HG03520 (cell line): ENCODE data around the gene PBX1.
"Not testable (repeated sequence)": the region's sequence is repeated elsewhere in the genome, so short reads cannot be mapped to it uniquely, and the experiment has no call there.

Experiments used
- ATAC-seq: cut with Tn5 transposase; IDR thresholded peaks from one replicate; pipeline ENCODE4 v1.9.1; 2021; ENCODE audit warnings: mild to moderate bottlenecking, moderate library complexity; ENCODE audit not compliant: unreplicated experiment

Gene PBX1

DNA sequence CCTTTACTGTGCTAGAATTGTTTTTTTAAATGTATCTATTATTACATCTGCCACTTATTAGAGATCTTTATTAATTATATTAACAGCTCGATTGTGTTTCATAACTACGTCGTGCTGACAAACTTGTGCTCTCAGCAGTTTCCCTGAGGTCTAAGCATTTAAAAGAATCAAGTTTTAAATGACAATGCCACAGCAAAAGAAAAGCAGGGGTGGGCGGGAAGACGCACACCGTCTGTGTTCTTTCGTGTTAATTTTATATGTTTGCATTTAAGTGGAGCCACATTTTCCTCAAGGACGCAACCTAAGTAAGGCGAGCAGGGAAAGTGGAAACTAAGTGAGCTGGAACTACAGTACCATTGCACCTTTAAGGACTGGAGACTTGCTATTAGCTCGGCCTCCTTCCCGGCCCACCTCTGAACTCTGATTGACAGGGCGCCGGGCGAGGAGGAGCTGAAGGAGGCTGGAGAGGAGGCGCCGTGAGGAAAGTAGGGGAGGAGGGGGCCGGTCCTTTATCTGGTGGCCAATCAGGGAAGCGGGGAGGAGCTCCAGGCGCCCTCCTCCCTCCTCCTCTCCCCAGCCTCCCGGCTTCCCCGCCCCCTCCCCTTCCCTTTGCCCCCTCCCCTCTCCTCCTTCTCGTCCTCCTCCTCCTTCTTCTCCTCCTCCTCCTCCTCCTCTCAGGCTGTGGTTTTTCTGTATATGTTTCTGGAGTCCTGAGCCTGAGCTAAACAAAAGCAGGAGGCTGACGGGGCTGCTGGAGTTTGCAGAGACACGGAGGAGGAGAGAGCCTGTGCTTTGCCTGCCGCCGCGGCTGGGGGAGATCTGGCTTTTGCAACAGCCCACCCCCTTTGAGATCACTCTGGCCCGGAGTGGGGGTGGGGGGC lies at the start of gene PBX1:
Gene PBX1 (plus strand): TSS at position 724 of the 881 bp plus-strand sequence.
- peak; percentile 100 for ATAC-seq

DNA sequence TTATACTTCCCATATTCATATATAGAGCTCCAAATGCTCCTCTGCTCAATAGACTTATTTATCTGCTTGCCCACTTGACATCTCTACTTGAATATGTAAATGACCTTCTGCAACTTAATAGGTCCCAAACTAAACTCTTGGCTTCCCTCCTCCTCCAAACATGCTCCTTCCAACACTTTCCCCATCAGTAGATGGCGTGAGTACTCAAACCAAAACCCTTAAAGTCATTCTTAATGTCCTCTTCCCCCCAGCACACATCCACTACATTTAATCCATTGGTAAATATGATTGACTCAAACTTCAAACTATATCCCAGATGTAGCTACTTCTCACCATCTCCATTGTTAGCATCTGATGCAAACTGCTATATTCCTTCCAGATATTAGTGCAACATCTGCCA lies 48.5 kb upstream of the PBX1 start:
- no peak for ATAC-seq

DNA sequence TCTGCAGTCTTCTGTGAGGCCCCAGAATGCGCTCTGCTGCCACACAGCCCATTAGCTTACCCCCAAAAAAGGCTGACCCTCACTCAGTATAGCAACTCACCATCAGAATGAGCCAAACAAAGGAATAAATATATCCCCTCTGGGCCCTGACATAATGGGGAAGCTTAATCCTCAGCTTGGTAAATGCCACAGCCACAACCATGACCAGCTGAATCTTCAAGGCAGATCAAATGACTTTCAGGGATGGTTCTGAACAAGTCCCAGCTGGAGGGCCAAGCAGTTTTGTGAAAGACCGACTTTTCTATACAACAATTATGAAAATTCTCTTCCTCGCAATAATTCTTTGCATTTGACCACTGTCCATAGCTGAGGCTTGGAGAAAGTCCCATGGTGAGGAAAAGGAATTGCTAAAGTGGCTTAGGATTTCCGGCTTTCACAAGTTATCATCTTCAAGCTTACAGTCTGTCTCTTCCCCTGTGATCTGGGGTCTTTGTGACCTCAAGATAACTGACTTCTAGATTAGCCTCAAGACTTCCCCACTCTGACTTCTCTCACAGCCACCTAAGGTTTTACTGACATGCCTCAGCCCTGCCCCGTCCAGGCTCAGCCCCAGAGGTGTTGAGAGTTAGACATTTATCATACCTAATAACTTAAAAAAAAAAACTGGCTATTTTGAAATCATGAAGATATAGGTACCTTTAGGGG lies 47.8 kb upstream of the PBX1 start:
- no peak for ATAC-seq

GRCh38 chr1:164515231-164515630 lies 43.8 kb upstream of the PBX1 start:
- no peak for ATAC-seq

DNA sequence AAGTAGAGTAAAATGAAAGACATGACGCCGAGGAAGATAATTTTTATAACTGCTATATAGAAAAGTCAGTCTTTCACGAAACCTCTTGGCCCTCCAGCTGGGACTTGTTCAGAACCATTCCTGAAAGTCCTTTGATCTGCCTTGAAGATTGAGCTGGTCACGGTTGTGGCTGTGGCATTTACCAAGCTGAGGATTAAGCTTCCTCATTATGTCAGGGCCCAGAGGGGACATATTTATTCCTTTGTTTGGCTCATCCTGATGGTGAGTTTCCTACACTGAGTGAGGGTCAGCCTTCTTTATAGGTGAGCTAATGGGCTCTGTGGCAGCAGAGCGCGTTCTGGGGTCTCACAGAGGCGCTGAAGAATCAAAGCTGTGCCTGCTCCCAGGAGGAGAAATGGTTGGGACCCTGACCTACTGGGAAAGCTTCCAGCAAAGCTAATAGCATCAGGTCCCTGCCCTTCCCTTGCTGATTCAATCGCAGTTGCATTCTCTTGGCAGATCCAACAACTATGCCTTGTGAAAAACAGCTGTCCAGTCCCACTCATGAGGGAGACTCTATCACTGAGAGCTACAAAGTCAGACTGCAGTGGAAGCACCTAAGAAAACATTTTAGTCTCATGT lies 43.2 kb upstream of the PBX1 start:
- ATAC-seq: no peak

DNA sequence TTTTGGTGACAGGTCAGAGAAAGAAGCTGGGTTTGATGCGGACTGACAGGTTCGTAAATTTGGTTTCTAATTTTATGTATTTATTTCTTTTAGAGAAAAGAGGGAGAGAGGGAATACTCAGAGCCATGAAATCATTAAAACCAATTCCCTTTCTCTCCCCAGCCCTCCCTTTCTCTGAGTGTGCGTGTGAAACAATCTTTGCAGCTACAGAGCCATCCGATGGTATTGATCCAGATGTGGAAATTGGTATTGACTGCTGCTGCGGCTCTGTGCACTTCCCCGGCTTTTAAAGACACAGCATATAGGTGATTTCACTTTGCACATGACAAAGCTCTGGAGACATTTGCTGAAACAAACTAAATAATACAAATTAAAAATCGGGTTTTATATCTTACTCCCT lies 42.4 kb upstream of the PBX1 start:
- no peak for ATAC-seq

GRCh38 chr1:164518692-164519332 lies 40.2 kb upstream of the PBX1 start:
- ATAC-seq: no peak

- no peak for ATAC-seq
Observed at GRCh38 chr1:164519426-164519825, 39.6 kb upstream of the PBX1 start.

- no peak for ATAC-seq
Observed at GRCh38 chr1:164524810-164525209, 34.2 kb upstream of the PBX1 start.

DNA sequence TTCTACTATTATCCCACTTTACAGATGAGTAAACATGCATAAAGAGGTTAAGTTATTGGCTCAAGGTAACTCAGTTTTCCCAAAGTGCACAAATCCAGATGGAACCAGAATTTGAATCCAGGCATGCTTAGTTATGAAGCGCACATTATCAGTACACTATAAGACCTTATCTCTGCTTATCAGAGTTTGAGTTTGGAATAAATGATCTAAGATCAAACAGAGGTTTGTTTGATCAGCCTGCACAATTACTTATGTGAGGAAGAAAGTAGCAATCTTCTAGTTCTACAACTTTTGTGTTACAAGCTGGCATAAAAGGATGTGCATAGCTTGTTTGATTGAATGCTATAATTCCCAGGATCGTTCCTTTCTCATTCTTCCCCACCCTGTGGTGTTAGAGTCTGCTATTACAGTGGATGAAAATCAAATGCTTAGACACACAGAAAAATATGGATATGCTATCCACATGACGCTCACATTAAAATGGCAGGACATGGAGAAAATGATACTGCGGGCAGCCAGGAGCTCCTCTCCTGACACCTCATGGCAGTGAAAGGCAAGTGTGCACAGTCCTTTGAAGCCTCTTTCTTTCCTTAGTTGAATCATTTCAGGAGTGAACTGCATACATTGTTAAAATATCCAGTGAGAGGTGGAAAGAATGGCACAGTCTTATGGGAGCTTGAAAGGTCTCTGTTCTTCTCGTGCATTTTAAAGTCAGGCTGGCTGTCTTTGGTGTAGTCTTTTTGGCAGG lies 23.9 kb upstream of the PBX1 start:
- ATAC-seq: no peak

DNA sequence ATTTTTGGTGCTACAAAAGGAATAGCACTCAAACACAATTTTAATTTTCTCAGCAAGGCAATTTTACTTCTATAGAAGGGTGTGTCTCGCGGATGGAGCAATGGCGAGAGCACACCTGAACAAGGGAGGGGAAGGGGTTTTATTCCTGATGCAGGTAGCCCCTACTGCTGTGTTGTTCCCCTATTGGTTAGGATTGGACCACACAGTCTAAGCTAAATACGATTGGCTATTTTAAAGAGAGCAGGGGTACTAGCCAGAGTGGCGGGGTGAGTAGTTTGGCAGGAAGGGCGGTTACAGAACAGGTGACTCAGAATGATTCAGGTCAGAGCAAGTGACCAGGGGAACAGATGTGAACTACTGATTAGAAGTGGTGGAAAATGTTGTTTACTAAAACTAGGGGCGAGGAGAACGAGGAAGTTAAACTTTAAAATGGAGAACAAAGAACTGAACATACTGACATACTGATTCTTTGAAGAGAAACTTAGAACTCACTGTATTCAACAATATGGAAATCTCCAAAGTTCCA lies 6.5 kb upstream of the PBX1 start:
- ATAC-seq: not testable (repeated sequence)

DNA sequence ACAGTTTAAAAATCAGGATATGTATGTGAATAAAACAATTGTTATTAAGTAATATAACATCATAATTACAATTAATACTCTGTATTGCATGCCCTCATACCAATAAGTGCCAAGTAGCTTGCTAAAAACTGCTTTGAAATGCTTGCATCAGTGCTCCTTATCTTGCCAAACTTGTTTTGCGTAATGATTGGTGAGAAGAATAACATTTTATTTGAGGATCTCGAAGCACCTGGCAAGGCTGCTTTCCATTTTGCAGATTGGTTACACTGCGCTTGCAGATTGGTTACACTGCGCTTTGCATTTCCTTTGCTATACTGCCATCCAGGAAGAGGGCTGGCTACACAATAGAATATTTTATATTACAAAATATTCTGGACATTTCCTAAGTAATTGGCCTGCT lies 1.7 kb upstream of the PBX1 start:
- ATAC-seq: no peak

- ATAC-seq: no peak
Observed at GRCh38 chr1:164559342-164560051, 513 bp downstream of the PBX1 start.

GRCh38 chr1:164560121-164560541 lies 1.1 kb downstream of the PBX1 start:
- ATAC-seq: no peak

DNA sequence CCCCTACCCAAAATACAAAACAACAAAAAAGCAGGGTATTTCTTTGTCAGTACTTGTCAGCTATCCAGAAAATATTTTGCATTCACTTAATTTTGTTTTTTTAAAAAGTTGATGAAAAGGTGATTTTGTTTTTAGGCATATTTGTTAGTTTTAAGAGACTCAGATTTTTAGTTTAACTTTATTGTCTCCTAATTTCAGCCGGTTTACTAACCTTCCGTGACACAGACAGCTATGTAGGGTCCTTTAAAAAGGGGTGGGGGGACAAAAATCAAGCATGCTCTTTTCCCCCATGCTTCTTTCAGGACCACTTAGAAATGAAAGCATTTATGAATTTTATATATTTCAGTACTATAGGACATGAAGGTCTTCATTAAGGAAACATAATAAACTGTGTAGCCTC lies 1.6 kb downstream of the PBX1 start:
- ATAC-seq: no peak

- no peak for ATAC-seq
Observed at GRCh38 chr1:164561007-164561406, 2.0 kb downstream of the PBX1 start.

GRCh38 chr1:164561472-164561871 lies 2.5 kb downstream of the PBX1 start:
- no peak for ATAC-seq

GRCh38 chr1:164562061-164562460 lies 3.1 kb downstream of the PBX1 start:
- no peak for ATAC-seq

DNA sequence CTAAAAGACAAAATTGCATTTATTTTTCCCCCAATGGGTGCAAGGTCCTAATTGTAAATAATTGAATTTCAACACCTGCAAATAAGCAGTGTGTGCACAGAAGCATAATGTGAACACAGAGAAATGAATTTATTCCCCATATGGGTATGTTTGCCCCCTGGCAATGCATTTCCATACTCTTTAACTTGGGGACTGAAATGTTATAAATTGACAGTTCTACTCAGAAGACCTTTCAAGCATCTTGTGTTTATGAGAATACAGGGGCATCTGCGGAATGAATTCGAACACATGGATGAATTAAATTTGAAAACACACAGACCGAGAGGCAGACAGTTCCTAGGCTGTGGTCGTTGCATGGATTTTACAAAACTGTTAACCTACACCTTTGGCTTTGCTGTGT lies 3.5 kb downstream of the PBX1 start:
- ATAC-seq: no peak
